Vein endothelial cell (primary cell): Measurements from ENCODE around the gene ELOVL5. TPM values are rescaled to one million over a fixed set of nuclear protein-coding genes. Genes with fewer than 3 reads are reported as not detected.

Experiments
- small RNA-seq: library from RNA; depleted of rRNA; stranded (forward); fragments of <200 nt; gene quantifications from one replicate; pipeline ENCODE3, GENCODE V24; 2012
- total RNA-seq: library from RNA; depleted of rRNA; stranded (reverse); fragments of >200 nt; gene quantifications from 2 replicates; pipeline ENCODE4 v1.2.3, GENCODE V29; 2012

Gene ELOVL5, protein sequence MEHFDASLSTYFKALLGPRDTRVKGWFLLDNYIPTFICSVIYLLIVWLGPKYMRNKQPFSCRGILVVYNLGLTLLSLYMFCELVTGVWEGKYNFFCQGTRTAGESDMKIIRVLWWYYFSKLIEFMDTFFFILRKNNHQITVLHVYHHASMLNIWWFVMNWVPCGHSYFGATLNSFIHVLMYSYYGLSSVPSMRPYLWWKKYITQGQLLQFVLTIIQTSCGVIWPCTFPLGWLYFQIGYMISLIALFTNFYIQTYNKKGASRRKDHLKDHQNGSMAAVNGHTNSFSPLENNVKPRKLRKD
- 103 and 106 TPM in 2 replicates for total RNA-seq

GRCh38 chr6:53348371-53349208, at the start of gene ELOVL5:
ELOVL5 (minus strand) TSS chr6:53348950; CDS start chr6:53295699, 53,251 bp downstream.

Small RNA genes lying within 50 kb of the gene (small RNA-seq; reads per million reads assigned to genes)
- gene MIR5685, result not detected
- gene RNU1-136P, result 1.7 reads per million, percentile 75 among the genes with 10 or more reads in this experiment

Other genes with a start within 250 kb of the ELOVL5 start
- not detected in 2 replicates for gene GCM1, start 200.1 kb downstream of the ELOVL5 start, total RNA-seq
- 23.1 and 27.4 TPM in 2 replicates for gene GCLC, start 196.2 kb upstream of the ELOVL5 start, total RNA-seq